Endodermal cell (in vitro differentiated cells): ENCODE results near the gene PIGQ. TPM values are rescaled to one million over a fixed set of nuclear protein-coding genes. Genes with fewer than 3 reads are reported as not detected.

ENCODE experiments used
- DNase-seq: peaks from one replicate; pipeline ENCODE4 v3.0.0-alpha.2; 2017
- H3K27ac ChIP-seq: 2 replicates; pipeline ENCODE4 v1.5.1; 2013; ENCODE audit warnings: mild to moderate bottlenecking, low read depth, low read length, moderate library complexity
- H3K27me3 ChIP-seq: 2 replicates; pipeline ENCODE4 v1.6.1; 2013; ENCODE audit warnings: mild to moderate bottlenecking, low read length, moderate library complexity; ENCODE audit not compliant: insufficient read depth, control insufficient read depth, poor library complexity, severe bottlenecking
- H3K36me3 ChIP-seq: 2 replicates; pipeline ENCODE4 v1.7.0; 2013; ENCODE audit warnings: mild to moderate bottlenecking, low read length, moderate library complexity; ENCODE audit not compliant: control insufficient read depth, insufficient read depth
- H3K4me1 ChIP-seq: one replicate; pipeline ENCODE4 v1.7.0; 2013; ENCODE audit warnings: low read length; ENCODE audit not compliant: control insufficient read depth, insufficient read depth
- H3K4me3 ChIP-seq: 2 replicates; pipeline ENCODE4 v1.5.1; 2013; ENCODE audit warnings: mild to moderate bottlenecking, low read length, moderate library complexity
- H3K9ac ChIP-seq: 2 replicates; pipeline ENCODE4 v1.6.1; 2013; ENCODE audit warnings: mild to moderate bottlenecking, low read length, moderate library complexity; ENCODE audit not compliant: poor library complexity, severe bottlenecking; ENCODE audit errors: extremely low read depth
- H3K9me3 ChIP-seq: 2 replicates; pipeline ENCODE4 v1.6.1; 2013; ENCODE audit warnings: mild to moderate bottlenecking, low read length, moderate library complexity; ENCODE audit not compliant: control insufficient read depth
- H3K27ac Mint-ChIP-seq: 2 replicates; pipeline ENCODE4 v1.8.0; 2020; ENCODE audit warnings: mixed read lengths
- H3K27me3 Mint-ChIP-seq: 2 replicates; pipeline ENCODE4 v1.8.0; 2021; ENCODE audit warnings: mild to moderate bottlenecking, mixed read lengths; ENCODE audit not compliant: insufficient read depth
- H3K36me3 Mint-ChIP-seq: 2 replicates; pipeline ENCODE4 v1.8.0; 2020; ENCODE audit warnings: low read depth, mixed read lengths
- H3K4me1 Mint-ChIP-seq: 2 replicates; pipeline ENCODE4 v1.8.0; 2020; ENCODE audit warnings: mixed read lengths
- H3K4me3 Mint-ChIP-seq: 2 replicates; pipeline ENCODE4 v1.8.0; 2020; ENCODE audit warnings: mild to moderate bottlenecking, moderate library complexity, mixed read lengths
- H3K9me3 Mint-ChIP-seq: 2 replicates; pipeline ENCODE4 v1.8.0; 2020; ENCODE audit warnings: mild to moderate bottlenecking, mixed read lengths
- WGBS, 2 experiments: methylation state at CpG; one replicate each; pipeline versions ENCODE4 v1.1.5 to v1.1.7; 2013; ENCODE audit warnings: missing lambda C conversion rate in 2 of 2, mixed read lengths in 1 of 2; ENCODE audit not compliant: insufficient coverage in 1 of 2, insufficient read length in 1 of 2; 5-methylcytosine and 5-hydroxymethylcytosine counted together
- total RNA-seq, 2 donors: library from RNA; stranded (reverse); fragmentation: NEBNext Ultra II Directional in 1 of 2; extraction: Animal tissue kit (Norgen Biotek cat#: 25700) in 1 of 2; gene quantifications; 2 replicates in 1 of 2; 3 replicates in 1 of 2; pipeline ENCODE4 v1.2.1, GENCODE V29; 2021
- TF ChIP-seq, protein P1 (sequence below): fragments of 200-600 bp; sonication (generic); conservative IDR thresholded peaks from 2 replicates; pipeline ENCODE4 v1.5.0; 2021; ENCODE audit warnings: antibody characterized with exemption, mild to moderate bottlenecking

The PIGQ gene
- total RNA-seq, 2 donors from 2014 or later, result 128 to 129 TPM

DNA sequence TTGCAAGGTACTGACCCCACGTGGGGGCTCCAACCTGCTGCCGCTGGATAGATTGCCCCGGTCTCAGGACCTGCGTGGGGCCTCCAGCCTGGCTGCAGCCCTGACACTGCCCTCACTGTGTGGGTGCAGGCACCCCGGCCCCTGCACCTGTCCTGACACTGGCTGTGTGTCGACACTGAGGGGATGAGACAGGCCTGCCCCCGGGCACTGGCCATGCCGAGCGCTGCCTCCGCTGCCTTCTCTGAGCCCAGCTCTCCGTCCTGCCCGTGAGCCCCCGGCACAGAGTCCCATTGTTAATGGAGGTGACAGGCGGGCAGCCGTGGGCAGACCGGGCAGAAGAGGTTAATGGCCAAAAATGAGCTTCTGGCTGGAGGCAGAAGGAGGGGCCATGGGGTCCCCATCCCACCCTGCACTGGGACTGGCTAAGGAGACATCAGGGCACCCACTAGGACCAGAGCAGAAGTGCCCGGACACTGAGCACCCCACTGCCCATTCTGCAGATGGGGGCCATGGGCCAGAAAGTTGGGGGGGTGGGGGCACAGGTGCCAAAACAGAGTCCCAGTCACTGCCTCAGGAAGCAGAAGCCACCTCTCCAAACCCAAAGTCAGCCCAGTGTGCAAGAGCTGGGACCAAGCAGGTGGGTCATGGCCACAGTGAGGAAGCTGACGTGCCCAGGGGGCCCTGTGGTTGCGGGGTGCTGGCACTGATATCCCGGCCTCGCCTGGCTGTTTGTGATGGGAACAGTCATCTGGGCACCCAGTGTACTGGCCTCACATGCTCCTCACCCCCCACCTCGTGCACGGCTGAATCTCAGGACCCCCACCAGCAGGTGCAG is 12.1 kb upstream of the PIGQ start:
- Histone ChIP-seq H3K27me3 (peaks cover 44% of the 10 kb centered on the region), H3K9me3 (no peaks in the 10 kb centered on the region), H3K36me3 (no peaks in the 10 kb centered on the region), H3K4me1 (no peaks in the 10 kb centered on the region), H3K9ac (no peak overlapping the region), H3K27ac (no peak overlapping the region), H3K4me3 (no peak overlapping the region)
- Mint-ChIP-seq H3K36me3 (peaks cover 5% of the 10 kb centered on the region), H3K27me3 (peaks cover 30% of the 10 kb centered on the region), H3K4me3 (no peak overlapping the region), H3K4me1 (no peaks in the 10 kb centered on the region), H3K9me3 (no peaks in the 10 kb centered on the region), H3K27ac (no peak overlapping the region)
- WGBS, 2 experiments, result 88 to 93% methylated on average over 16 to 23 of the region's 23 CpGs
- TF ChIP-seq, protein P1, sequence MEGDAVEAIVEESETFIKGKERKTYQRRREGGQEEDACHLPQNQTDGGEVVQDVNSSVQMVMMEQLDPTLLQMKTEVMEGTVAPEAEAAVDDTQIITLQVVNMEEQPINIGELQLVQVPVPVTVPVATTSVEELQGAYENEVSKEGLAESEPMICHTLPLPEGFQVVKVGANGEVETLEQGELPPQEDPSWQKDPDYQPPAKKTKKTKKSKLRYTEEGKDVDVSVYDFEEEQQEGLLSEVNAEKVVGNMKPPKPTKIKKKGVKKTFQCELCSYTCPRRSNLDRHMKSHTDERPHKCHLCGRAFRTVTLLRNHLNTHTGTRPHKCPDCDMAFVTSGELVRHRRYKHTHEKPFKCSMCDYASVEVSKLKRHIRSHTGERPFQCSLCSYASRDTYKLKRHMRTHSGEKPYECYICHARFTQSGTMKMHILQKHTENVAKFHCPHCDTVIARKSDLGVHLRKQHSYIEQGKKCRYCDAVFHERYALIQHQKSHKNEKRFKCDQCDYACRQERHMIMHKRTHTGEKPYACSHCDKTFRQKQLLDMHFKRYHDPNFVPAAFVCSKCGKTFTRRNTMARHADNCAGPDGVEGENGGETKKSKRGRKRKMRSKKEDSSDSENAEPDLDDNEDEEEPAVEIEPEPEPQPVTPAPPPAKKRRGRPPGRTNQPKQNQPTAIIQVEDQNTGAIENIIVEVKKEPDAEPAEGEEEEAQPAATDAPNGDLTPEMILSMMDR, result no peak
- no peak for DNase-seq

DNA sequence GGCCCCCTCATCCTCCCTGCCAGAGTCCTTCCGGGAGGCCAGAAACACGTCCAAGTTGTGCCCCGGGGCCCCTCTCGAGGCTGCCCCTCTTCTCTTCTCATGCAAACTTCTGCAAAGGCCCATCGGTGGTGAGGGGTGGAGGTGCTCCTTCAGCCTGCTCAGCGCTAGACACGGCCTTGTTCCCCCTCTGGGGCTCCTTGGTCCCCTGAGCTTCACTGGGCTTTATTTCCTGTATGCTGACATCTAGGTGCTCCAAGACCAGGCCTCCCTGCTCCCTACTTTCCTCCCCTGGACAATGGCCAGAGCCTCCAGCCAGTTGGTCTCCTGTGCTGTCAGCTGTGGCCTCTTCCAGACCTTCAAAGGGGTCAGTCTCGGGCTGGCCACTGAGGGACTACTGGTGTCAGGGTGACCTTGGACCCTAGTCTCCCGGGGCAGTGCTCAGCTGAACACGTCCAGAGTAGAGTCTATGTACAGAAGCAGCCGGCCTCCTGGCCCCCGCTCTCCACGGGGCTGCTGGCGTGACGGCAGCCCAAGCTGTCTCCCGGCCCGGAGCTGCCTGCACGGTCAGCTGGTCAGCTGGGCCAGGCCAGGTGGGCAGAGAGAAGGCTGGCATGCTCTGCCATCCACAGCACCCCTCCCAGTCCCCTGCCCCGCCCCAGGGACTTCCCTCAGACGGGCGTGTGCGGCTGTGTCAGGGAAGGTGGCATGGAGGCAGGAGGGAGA is 11.3 kb upstream of the PIGQ start:
- Histone ChIP-seq H3K36me3 (no peaks in the 10 kb centered on the region), H3K9ac (no peak overlapping the region), H3K4me1 (no peaks in the 10 kb centered on the region), H3K9me3 (no peaks in the 10 kb centered on the region), H3K4me3 (no peak overlapping the region), H3K27ac (no peak overlapping the region), H3K27me3 (peaks cover 45% of the 10 kb centered on the region)
- H3K36me3 Mint-ChIP-seq, result peaks cover 3% of the 10 kb centered on the region
- no peak overlapping the region for H3K4me3 Mint-ChIP-seq
- H3K27ac Mint-ChIP-seq, result no peak overlapping the region
- H3K4me1 Mint-ChIP-seq, result no peaks in the 10 kb centered on the region
- 88% methylated on average over 11 to 22 of the region's 22 CpGs for WGBS, 2 experiments
- TF ChIP-seq, protein P1, result no peak
- no peaks in the 10 kb centered on the region for H3K9me3 Mint-ChIP-seq
- no peak for DNase-seq
- H3K27me3 Mint-ChIP-seq, result peaks cover 30% of the 10 kb centered on the region

DNA sequence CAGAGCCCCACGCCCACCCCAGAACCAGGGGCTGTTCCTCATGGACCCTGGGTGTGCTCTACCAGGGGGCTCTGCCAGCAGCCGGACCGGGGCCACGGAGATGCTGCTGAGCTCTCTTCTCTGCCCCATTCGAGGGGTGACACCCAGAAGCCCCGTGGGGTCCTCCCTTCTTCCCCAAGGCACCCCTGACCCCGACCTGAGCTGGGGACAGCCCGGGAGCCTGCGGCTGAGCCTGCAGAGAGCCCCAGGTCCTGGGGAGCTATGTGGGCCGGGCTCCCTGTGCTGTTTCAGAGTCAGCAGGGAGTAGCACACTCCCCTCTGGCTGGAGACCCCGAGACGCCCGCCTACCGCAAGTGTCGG is 10.8 kb upstream of the PIGQ start:
- Mint-ChIP-seq H3K4me3 (peak overlapping the region; percentile 39), H3K36me3 (peaks cover 3% of the 10 kb centered on the region), H3K4me1 (no peaks in the 10 kb centered on the region), H3K9me3 (no peaks in the 10 kb centered on the region), H3K27ac (no peak overlapping the region), H3K27me3 (peaks cover 30% of the 10 kb centered on the region)
- TF ChIP-seq, protein P1, result no peak
- 88 to 95% methylated on average over 7 to 15 of the region's 15 CpGs for WGBS, 2 experiments
- H3K9me3 ChIP-seq, result no peaks in the 10 kb centered on the region
- DNase-seq, result no peak
- no peaks in the 10 kb centered on the region for H3K4me1 ChIP-seq
- no peak overlapping the region for H3K4me3 ChIP-seq
- no peaks in the 10 kb centered on the region for H3K36me3 ChIP-seq
- H3K27ac ChIP-seq, result no peak overlapping the region
- H3K9ac ChIP-seq, result no peak overlapping the region
- H3K27me3 ChIP-seq, result peaks cover 45% of the 10 kb centered on the region
